GM12801 (cell line): Measurements from ENCODE around the gene TTC39A.

Experiments used
- CTCF ChIP-seq: IDR thresholded peaks from one replicate; pipeline ENCODE4 v1.5.1; 2011; ENCODE audit warnings: control low read depth; ENCODE audit not compliant: insufficient read length; ENCODE audit errors: extremely low read depth

TTC39A gene

DNA sequence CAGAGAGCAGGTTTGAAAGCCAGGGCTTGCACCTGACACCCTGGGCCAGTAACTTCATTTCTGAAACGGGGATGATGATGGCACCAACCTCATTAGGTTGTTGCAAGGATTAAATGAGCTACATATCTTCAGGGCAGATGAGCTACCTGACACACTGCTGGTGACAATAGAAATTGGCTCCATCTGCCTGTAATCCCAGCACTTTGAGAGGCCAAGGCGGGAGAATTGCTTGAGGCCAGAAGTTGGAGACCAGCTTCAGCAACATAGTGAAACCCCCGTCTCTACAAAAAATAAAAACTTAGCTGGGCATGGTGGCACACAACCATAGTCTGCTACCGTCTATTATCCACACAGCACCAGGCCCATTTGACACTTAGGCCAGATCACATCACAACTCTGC lies 6.3 kb upstream of the TTC39A start:
- no peak for TF ChIP-seq CTCF

- TF ChIP-seq CTCF = no peak
Observed at GRCh38 chr1:51336004-51336403, 5.6 kb upstream of the TTC39A start.

- no peak for TF ChIP-seq CTCF
Observed at GRCh38 chr1:51331206-51332100, 1.1 kb upstream of the TTC39A start.

- no peak for TF ChIP-seq CTCF
Observed at GRCh38 chr1:51329443-51330325, 678 bp downstream of the TTC39A start.

DNA sequence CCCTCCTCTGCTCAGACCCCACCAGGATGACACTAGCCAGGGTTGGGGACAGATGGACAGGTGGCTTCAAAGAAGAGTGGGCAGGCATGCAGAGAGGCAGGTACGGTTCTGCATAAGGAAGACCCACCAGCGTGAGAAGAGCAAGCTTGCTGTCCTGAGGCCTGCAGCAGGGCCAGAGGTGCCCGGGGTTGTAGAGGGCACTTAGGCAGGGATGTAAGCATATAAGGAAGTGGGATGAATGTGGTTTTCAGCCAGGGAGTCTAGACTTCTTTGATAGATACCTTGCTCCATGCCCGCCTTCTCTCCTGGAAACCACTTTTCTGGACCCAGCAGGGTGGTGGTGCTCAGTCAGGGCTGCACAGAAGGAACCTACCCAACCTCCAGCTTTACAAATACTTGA lies 1.4 kb downstream of the TTC39A start:
- TF ChIP-seq CTCF = no peak

DNA sequence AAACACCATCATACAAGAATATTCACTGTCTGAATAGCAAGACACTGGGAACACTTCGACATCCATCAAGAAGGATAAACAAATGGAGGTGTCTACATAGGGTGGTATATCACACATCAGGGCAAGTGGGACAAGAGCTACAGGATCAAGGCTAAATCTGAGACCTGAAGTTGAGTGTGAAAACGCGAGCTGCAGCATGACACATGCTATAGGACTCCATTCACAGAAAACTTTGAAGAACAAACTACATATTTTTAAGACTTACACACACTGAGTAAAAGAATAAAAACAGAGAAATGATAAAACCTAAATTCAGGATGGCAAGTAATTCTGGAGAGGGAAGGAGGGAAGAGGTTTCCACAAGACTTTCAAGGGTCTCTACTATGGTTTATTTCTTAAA lies 2.1 kb downstream of the TTC39A start:
- TF ChIP-seq CTCF = no peak

GRCh38 chr1:51327386-51327785 lies 3.0 kb downstream of the TTC39A start:
- TF ChIP-seq CTCF = no peak
